HEK293T (cell line): ENCODE data around the gene ART1.

Experiments used
- ARNT ChIP-seq: fragments of 450-650 bp; IDR thresholded peaks from 2 replicates; pipeline ENCODE4 v1.6.1; 2017; ENCODE audit warnings: mild to moderate bottlenecking
- BHLHE40 ChIP-seq: fragments of 450-650 bp; IDR thresholded peaks from 2 replicates; pipeline ENCODE4 v1.6.1; 2016; ENCODE audit warnings: mild to moderate bottlenecking, moderate library complexity, borderline replicate concordance
- ELF4 ChIP-seq: fragments of 450-650 bp; IDR thresholded peaks from 2 replicates; pipeline ENCODE4 v1.6.1; 2017; ENCODE audit warnings: antibody characterized with exemption
- FOXK2 ChIP-seq: fragments of 450-650 bp; IDR thresholded peaks from 2 replicates; pipeline ENCODE4 v1.6.1; 2016; ENCODE audit warnings: mild to moderate bottlenecking
- FOXM1 ChIP-seq: fragments of 450-650 bp; IDR thresholded peaks from 2 replicates; pipeline ENCODE4 v1.6.1; 2017; ENCODE audit warnings: mild to moderate bottlenecking, borderline replicate concordance
- L3MBTL2 ChIP-seq: fragments of 450-650 bp; conservative IDR thresholded peaks from 2 replicates; pipeline ENCODE4 v1.6.1; 2016; ENCODE audit warnings: mild to moderate bottlenecking
- LEF1 ChIP-seq: fragments of 450-650 bp; IDR thresholded peaks from 2 replicates; pipeline ENCODE4 v1.6.1; 2017; ENCODE audit warnings: mild to moderate bottlenecking, borderline replicate concordance
- NFRKB ChIP-seq: fragments of 450-650 bp; IDR thresholded peaks from 2 replicates; pipeline ENCODE4 v1.6.1; 2016; ENCODE audit warnings: mild to moderate bottlenecking, moderate library complexity
- SP1 ChIP-seq: fragments of 450-650 bp; IDR thresholded peaks from 2 replicates; pipeline ENCODE4 v1.6.1; 2017
- TARDBP ChIP-seq: fragments of 450-650 bp; IDR thresholded peaks from 2 replicates; pipeline ENCODE4 v1.6.1; 2016

- no peak for TF ChIP-seq LEF1
- TF ChIP-seq L3MBTL2, result no peak
- TF ChIP-seq BHLHE40, result no peak
- no peak for TF ChIP-seq FOXM1
- no peak for TF ChIP-seq NFRKB
- no peak for TF ChIP-seq SP1
- no peak for TF ChIP-seq FOXK2
- no peak for TF ChIP-seq TARDBP
- no peak for TF ChIP-seq ARNT
- TF ChIP-seq ELF4, result no peak
These were observed 21.8 kb upstream of the ART1 start for GRCh38 chr11:3623121-3623520.
